Cardiac septum (tissue), 1 donor: ENCODE results near the gene ZNRD2. TPM values are rescaled to one million over a fixed set of nuclear protein-coding genes. Genes with fewer than 3 reads are reported as not detected.

Source experiments
- DNase-seq: peaks from one replicate; pipeline ENCODE4 v3.0.0-alpha.2; 2020; ENCODE audit warnings: low spot score
- intact Hi-C: fragments of 100-400 bp; cut with DNase I; formaldehyde crosslinking; loops from one replicate; pipeline ENCODE4 v1.14.0; 2022
- total RNA-seq: library from RNA; stranded (reverse); fragmentation: NEBNext Ultra II Directional; extraction: Animal tissue kit (Norgen Biotek cat#: 25700); gene quantifications from one replicate; pipeline ENCODE4 v1.2.1, GENCODE V29; 2021
- donor health status: DM: no; HTN: no; CAD: no.

ZNRD2 gene
- total RNA-seq, 1 donor from 2014 or later: 28.3 TPM

GRCh38 chr11:65569164-65569972, 909 bp upstream of the ZNRD2 start:
- no peak for DNase-seq
- intact Hi-C loops: no loop called here

DNA sequence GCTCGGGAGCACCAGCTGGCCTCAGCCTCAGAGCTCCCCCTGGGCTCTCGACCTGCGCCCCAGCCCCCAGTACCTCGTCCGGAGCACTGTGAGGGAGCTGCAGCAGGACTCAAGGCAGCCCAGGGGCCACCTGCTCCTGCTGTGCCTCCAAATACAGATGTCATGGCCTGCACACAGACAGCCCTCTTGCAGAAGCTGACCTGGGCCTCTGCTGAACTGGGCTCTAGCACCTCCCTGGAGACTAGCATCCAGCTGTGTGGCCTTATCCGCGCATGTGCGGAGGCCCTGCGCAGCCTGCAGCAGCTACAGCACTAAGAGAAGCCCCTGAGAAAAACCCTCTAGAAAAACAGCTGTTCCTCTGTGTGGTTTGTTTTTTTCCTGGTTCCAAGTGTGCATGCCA, 1.1 kb downstream of the ZNRD2 start:
- intact Hi-C loops: no loop called here
- no peak for DNase-seq

DNA sequence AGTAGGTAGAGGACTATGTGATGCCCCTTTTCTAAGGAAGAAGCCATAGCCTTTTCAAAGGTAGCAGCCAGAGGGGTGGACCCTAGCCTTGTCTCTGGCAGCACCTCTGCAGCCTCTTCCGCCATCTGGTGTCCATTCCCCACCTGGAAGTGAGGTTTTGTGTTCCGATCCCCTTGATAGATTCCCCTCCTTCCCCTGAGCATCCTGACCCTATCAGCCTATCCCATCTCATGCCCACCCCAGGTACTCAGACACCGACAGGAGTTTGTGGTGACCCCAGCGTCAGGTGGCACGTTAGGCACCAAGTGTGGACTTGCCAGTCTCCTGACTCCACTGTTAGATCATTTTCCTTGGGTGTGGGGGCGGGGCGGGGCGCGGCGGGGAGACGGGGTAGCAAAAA, 1.7 kb downstream of the ZNRD2 start:
- intact Hi-C loops: loop anchor here (2.0 kb wide), 2 partner anchors 13 to 31 kb away; partner anchors contain the start of gene LTBP3
- no peak for DNase-seq

DNA sequence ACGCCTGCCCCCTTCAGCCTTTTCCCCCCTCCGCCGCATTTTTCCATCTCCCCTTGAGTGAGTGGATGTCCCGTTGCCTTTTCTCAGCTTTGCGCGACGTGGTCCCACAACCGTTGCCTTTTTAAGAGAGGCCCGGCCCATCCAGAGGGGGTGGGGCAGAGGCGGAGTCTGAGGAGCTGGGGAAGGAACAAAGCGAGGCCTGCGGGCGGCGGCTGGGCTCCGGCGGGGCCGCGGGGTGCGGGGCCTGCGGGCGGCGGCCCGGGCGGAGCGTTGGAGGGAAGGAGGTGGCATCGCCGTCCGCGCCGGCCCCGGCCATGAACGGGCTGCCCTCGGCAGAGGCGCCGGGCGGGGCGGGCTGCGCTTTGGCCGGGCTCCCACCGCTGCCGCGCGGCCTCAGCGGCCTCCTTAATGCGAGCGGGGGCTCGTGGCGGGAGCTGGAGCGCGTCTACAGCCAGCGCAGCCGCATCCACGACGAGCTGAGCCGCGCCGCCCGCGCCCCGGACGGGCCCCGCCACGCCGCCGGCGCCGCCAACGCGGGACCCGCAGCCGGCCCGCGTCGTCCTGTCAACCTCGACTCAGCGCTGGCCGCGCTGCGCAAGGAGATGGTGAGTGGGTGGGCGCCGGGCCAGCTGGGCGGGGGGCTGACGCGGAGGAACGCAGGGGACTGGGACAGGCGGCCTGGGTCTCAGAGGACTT, 2.2 kb downstream of the ZNRD2 start, which contains the start of gene FAM89B:
Gene FAM89B, plus strand, starts transcription at position 183 of the 696 bp plus-strand sequence. Its CDS starts 132 bp downstream, at position 315.
- DNase-seq: peak; percentile 95
- intact Hi-C loops: loop anchor here (2.0 kb wide), 2 partner anchors 14 to 32 kb away; partner anchors contain the start of gene LTBP3

- intact Hi-C loops: loop anchor here (2.0 kb wide), 3 partner anchors 15 to 33 kb away; partner anchors contain the start of gene LTBP3
- no peak for DNase-seq
These were observed 3.3 kb downstream of the ZNRD2 start for GRCh38 chr11:65573391-65574079.

DNA sequence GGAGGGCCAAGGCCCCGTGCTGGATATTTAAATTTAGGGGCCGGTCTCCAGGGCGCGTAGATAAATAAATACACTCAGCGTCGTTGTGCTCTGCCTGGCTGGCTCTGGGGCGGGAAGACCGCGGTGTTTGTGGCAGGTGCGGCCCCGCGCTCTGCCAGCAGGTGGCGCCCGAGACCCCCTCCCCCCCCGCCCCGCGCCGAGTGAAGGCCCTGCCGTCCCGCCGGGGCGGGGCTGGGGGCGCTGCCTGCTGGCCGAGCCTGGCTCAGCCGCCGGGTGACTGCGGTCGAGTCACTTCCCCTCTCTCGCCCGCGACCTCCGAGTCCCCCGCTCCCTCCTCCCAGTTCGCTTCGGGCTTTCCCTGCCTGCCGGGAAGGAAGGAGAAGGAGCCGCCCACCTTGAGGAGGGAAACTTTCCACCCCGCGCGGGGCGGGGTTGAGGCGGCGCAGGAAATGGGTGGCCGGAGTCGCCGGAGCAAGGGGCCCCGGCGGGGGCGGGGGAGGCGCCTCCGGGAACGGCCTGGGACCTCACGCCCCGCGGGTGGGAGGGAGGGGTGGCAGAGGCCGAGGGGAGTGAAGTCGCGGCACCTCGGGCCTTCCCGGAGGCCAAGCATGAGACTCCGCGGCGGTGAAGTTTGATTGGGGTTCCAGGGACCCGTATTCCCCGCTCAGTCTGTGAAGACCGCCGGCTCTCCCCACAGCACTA, 4.0 kb downstream of the ZNRD2 start:
- peak; percentile 98 for DNase-seq
- intact Hi-C loops: loop anchor here (2.0 kb wide), 1 partner anchor 15 kb away; no protein-coding TSS in a partner anchor

DNA sequence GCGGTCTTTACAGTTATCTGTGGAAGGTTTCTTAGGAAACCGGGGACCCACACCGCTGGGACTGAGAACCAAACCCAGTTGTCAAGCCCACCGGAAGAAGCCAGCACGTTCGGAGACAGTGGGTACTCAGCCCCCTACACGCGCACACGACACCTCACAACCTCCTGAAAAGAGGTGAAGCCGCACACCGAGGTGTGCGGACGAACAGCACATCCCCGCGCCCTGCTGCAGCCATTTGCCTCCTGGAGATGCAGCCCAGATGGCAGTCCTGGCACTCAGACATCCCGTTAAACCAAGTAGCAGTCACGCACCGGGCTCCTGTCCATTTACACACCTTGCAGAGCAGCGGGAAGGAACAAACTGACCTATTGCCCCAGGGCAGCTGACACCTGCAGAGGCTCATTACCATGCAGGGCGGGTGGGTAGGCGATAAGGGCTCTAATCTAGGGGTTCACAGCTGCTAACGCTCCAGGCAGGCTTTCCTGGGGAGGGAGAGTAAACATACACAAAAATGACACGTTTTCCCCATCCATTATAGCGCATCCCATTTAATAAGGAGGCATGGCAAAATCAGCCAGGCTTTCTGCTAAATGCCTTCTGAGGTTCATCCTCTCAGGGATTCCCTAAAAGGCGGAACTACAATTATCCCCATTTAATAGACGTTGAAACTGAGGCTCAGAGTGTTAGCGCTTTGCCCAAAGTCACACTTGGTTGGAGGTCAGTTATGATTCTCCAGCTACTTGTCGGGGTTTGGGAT, 4.7 kb downstream of the ZNRD2 start:
- intact Hi-C loops: loop anchor here (1.0 to 2.0 kb wide), 2 partner anchors 14 to 40 kb away; partner anchors contain the start of gene PCNX3
- no peak for DNase-seq

DNA sequence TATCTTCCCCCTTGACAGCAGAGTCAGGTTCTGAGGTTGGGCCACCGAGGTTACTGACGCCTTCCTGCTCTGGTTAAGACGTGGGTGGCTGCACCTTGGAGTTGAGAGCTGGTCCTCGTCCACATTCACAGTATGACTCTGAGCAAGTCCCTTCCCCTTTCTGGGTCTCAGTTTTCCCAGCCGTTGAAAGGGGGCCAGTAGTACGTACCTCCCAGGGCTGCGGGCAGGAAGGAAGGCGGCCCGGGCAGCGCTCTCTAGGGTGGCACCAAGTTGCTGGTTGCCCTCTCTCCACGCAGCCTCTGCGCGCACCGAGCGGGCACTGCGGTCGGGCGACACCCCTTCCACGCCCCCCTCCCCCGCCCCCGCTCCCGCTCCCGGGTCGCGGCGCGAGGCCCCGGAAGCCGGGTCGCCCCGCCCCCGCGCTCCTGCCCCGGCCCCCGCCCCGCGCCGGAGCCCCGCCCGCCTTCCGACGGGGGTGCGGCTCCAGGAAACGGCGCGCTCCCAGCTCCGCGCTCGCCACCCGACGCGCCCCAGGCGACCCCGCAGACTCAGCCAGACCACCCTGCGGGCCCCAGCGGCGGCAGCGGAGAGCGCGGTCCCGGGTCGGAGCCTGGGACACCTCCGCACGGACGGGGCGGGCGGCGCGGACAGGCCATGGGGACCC, 5.4 kb downstream of the ZNRD2 start, which contains the start of gene EHBP1L1:
Gene EHBP1L1, plus strand, starts transcription at position 486 of the 664 bp plus-strand sequence. CDS start 250 bp downstream, outside the sequence.
- peak; percentile 91 for DNase-seq
- intact Hi-C loops: loop anchor here (1.0 to 2.0 kb wide), 2 partner anchors 13 to 40 kb away; partner anchors contain the start of gene PCNX3

- intact Hi-C loops: no loop called here
- DNase-seq: no peak
These were observed 6.1 kb downstream of the ZNRD2 start for GRCh38 chr11:65576232-65576866.

- intact Hi-C loops: no loop called here
These were observed 6.8 kb downstream of the ZNRD2 start for GRCh38 chr11:65576867-65577755.

DNA sequence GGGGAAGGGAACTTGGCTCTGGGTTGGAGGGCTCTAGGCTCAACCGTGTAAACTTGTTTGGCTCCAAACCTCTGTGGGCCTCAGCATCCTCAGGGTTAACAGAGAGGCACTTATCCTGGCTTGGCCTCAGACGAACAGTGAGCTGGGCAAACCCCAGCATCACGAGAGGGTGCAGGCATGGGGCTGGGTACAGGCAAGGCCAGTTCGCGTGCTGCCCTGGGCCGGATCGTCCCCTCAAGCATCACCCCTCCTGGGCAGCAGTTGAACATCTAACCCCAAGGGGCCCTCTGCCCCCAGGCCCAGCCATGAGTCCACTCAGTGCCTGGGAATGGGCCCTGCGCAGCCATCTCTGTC, 7.5 kb downstream of the ZNRD2 start:
- no peak for DNase-seq
- intact Hi-C loops: no loop called here

More at GRCh38 chr11:65576867-65577755, 6.8 kb downstream of the ZNRD2 start:
- DNase-seq: peak; percentile 92

- intact Hi-C loops: no loop called here
- DNase-seq: no peak
These were observed 7.9 kb downstream of the ZNRD2 start for GRCh38 chr11:65578134-65578533.

- DNase-seq: no peak
- intact Hi-C loops: no loop called here
These were observed 8.4 kb downstream of the ZNRD2 start for GRCh38 chr11:65578667-65579066.

DNA sequence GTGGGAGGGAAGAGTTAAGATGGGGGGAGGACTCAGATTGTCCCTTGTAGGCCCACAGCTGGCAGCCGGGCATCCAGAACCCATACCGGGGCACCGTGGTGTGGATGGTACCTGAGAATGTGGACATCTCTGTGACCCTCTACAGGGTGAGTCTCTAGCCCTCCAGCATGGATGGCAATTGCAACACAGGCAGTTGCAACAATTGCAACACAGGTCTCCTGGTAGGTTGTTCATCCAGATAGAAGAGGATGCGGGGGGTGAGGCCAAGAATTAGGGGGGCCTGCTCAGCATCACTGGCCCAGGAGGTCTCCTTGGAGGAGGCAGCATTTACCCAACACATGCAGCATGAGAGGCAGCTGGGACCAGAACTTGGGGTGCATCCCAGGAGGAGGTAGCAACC, 9.0 kb downstream of the ZNRD2 start:
- no peak for DNase-seq
- intact Hi-C loops: no loop called here

- no peak for DNase-seq
- intact Hi-C loops: no loop called here
These were observed 9.9 kb downstream of the ZNRD2 start for GRCh38 chr11:65580031-65580692.

- intact Hi-C loops: no loop called here
- DNase-seq: no peak
These were observed 10.5 kb downstream of the ZNRD2 start for GRCh38 chr11:65580756-65581155.
